Stimulated activated CD4-positive, alpha-beta T cell treated with anti-CD3 and anti-CD28 coated beads, Interleukin-15, amount 100 ng/mL, for 24 hours (primary cell): Measurements from ENCODE around the gene WDR54.
"Not testable (repeated sequence)": the region's sequence is repeated elsewhere in the genome, so short reads cannot be mapped to it uniquely, and the experiment has no call there.

Experiments
- DNase-seq: peaks from one replicate; pipeline ENCODE4 v3.0.0-alpha.2; 2020

WDR54 gene

GRCh38 chr2:74436111-74436805, 14.7 kb downstream of the WDR54 start:
- no peak for DNase-seq

DNA sequence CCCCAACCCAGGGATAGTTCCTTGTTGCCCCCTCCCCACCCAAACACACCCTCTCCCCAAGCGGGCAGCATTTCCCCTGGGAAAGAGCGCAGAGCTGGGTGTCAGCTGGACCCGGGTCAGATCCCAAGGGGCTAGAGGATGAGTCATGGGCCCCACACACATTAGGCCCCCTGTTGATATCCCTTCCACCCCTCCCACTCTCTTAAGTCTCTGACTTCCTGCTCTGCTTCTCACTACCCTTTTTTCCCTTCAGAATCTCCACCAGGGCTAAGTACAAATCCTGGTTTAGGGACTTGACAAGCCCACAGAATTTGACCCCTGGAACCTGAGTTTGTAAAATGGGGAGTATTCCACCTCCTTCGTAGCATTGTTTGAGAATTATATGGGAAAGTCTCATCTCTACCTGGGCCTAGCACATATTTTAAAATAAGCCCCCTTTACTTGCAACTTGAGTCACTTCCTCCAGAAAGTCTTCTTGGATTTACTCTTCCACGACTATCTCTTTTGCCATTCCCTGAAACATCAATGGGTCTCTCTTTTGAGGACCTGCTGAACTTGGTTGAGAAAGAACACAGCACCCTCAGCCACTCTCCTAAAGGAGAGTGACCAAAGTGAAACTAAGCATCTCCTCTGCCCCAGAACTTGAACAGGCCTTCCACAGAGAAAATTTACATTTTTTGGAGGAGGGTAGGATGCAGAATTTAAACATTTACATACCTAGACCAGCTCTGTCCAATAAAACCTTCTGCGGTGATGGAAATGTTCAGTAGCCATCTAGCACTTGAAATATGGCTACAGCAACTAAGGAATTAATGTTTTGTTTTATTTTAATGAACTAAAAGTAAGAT, 15.5 kb downstream of the WDR54 start:
- no peak for DNase-seq

DNA sequence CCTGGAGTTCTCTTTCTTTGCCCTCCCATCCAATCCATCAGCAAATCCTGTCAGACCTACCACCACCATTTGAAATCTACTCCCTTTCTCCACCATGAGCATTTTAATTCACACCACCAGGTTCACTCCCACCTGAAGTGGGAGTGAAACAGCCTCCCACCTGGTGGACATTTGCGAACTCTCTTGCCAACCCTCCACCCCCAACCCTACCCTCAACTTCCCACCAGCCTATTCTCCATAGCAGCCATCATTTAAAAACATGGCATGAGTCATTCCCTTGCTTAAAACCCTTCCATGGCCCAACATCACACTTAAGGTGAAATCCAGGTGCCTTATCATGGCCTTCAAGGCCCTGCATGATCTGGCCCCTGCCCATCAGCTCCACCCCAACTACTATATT, 16.7 kb downstream of the WDR54 start:
- no peak for DNase-seq

GRCh38 chr2:74439373-74439772, 17.8 kb downstream of the WDR54 start:
- no peak for DNase-seq

DNA sequence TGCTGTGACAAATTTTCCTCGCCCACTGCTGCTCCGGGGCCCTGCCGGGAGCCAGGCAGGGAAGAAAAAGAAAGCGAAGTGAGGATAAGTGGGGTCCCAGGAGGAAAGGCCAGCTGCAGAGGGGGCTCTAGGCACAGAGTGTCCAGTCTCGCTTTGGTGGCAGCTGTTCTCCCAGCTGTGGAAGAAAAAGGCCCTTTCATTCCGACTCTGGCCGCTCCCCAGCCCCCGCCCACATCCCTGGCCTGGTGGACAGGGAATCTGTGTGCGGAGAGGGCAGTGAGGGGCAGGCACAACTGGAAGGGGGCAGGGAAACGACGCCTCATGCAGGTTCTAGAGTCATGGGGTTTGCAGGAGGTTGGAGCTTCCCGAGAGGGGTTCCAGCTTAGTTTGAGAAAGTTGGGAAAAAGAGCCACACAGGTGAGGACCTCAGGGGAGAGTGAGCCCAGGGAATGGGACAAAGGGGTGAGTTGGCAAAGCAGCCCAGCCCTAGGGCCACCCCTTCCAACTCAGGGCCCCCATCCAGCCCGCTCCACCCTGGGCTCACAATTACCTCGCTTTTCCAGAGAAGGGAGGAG, 18.4 kb downstream of the WDR54 start:
- DNase-seq, result no peak

- peak; percentile 76 for DNase-seq
Measured at GRCh38 chr2:74440378-74441169, 19.0 kb downstream of the WDR54 start.

GRCh38 chr2:74441170-74441689, 19.7 kb downstream of the WDR54 start:
- DNase-seq, result no peak

- peak; percentile 51 for DNase-seq
Measured at GRCh38 chr2:74441690-74442482, 20.4 kb downstream of the WDR54 start, which contains the start of gene RTKN. RTKN (minus strand) TSS chr2:74441937; CDS start chr2:74441816, 121 bp downstream.

DNA sequence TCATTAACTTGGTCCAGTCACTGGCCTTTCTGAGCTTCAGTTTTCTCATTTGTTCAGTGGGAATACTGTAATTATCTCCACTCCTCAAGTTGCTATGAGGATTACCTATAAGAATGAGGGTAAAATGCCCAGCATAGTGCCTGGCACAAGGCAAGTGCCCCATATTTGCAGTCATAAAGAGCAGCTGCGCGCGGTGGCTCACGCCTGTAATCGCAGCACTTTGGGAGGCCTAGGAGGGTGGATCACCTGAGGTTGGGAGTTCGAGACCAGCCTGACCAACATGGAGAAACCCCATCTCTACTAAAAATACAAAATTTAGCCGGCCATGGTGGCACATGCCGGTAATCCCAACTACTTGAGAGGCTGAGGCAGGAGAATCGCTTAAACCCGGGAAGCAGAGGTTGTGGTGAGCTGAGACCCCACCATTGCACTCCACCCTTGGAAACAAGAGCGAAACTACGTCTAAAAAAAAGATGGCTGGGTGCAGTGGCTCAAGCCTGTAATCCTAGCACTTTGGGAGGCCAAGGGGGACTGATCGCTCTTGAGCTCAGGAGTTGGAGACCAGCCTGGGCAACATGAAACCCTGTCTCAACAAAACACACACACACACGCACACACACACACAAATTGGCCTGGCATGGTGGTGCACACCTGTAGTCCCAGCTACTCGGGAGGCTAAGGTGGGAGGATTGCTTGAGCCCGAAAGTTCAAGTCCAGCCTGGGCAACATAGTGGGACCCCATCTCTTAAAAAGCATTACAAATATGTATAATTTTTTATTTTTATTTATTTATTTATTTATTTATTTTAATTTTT, 21.2 kb downstream of the WDR54 start:
- DNase-seq, result not testable (repeated sequence)

GRCh38 chr2:74444498-74445318, 23.2 kb downstream of the WDR54 start:
- no peak for DNase-seq

GRCh38 chr2:74447230-74447999, 25.9 kb downstream of the WDR54 start:
- no peak for DNase-seq

- no peak for DNase-seq
Measured at GRCh38 chr2:74448771-74449170, 27.2 kb downstream of the WDR54 start.

- DNase-seq, result no peak
Measured at GRCh38 chr2:74450570-74451190, 29.1 kb downstream of the WDR54 start.

GRCh38 chr2:74454654-74455511, 33.4 kb downstream of the WDR54 start, which contains the start of gene INO80B:
INO80B (plus strand) TSS chr2:74455087; CDS start chr2:74455117, 30 bp downstream.
- peak; percentile 97 for DNase-seq

DNA sequence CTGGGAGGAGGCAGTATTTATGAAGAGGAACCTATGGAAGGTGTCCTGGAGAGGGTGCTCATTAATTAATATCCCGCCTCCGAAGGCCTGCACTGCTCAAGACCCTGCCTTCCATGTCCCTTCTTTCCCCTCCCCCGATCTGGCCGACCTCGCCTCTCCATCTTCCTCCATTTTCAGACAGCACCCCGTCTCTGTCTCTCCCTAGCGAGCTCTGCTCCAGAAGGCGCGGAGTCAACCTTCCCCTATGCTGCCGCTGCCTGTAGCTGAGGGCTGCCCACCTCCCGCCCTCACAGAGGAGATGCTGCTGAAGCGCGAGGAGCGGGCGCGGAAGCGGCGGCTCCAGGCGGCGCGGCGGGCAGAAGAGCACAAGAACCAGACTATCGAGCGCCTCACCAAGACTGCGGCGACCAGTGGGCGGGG, 35.6 kb downstream of the WDR54 start:
- no peak for DNase-seq

DNA sequence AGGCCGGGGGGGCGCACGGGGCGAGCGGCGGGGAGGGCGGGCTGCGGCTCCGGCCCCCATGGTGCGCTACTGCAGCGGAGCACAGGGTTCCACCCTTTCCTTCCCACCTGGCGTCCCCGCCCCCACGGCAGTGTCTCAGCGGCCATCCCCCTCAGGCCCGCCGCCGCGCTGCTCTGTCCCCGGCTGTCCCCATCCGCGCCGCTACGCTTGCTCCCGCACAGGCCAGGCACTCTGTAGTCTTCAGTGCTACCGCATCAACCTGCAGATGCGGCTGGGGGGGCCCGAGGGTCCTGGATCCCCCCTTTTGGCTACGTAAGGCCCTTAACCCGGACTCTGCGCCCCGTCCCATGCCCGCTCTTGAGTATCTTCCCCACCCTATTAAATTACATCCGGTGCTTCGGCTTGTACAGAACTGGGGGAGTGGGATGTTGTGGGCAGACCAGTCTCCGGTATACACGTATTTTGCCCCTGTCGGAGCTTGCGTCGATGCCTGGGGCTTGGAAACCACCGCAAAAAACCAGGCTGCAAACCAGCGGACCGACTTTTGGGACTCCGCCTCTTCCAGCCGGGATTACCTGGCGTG, 36.1 kb downstream of the WDR54 start:
- peak; percentile 89 for DNase-seq
